CD8-positive, alpha-beta memory T cell (primary cell): Measurements from ENCODE around the gene ATP6V1D. TPM values are rescaled to one million over a fixed set of nuclear protein-coding genes. Genes with fewer than 3 reads are reported as not detected.

Experiments
- CTCF ChIA-PET: fragments of 350-600 bp; sonication (Branson Sonifier 250); formaldehyde crosslinking; loops from one replicate; lab custom pipeline; 2021; ENCODE audit warnings: antibody characterized with exemption; lab: Charles Lee
- POLR2A ChIA-PET: fragments of 350-600 bp; sonication (Branson Sonifier 250); formaldehyde crosslinking; loops from one replicate; lab custom pipeline; 2021; ENCODE audit warnings: antibody characterized with exemption; lab: Charles Lee
- DNase-seq, 5 donors: peaks; one replicate each; pipeline versions ENCODE4 v3.0.0 to v3.0.0-alpha.2; 2020 to 2022; ENCODE audit warnings: mixed read lengths in 1 of 5
- H3K27ac ChIP-seq: one replicate; pipeline ENCODE4 v1.7.0; 2013; ENCODE audit warnings: low read depth, mild to moderate bottlenecking, low read length, moderate library complexity
- H3K27me3 ChIP-seq: 2 replicates; pipeline ENCODE4 v1.7.0; 2013; ENCODE audit warnings: low read length, mild to moderate bottlenecking; ENCODE audit not compliant: insufficient read depth, poor library complexity, severe bottlenecking
- H3K36me3 ChIP-seq: 2 replicates; pipeline ENCODE4 v1.7.0; 2013; ENCODE audit warnings: mild to moderate bottlenecking, low read length, moderate library complexity; ENCODE audit not compliant: insufficient read depth
- H3K4me1 ChIP-seq: 2 replicates; pipeline ENCODE4 v1.7.0; 2013; ENCODE audit warnings: mild to moderate bottlenecking, low read length, moderate library complexity; ENCODE audit not compliant: insufficient read depth
- H3K4me3 ChIP-seq: 2 replicates; pipeline ENCODE4 v1.7.0; 2013; ENCODE audit warnings: mild to moderate bottlenecking, low read length
- H3K9me3 ChIP-seq: 2 replicates; pipeline ENCODE4 v1.7.0; 2013; ENCODE audit warnings: mild to moderate bottlenecking, low read length
- H3K27ac Mint-ChIP-seq, 8 donors: one replicate each; pipeline ENCODE4 v1.8.0; 2020 to 2021; ENCODE audit warnings: mixed read lengths in 8 of 8, mild to moderate bottlenecking in 6 of 8, inconsistent platforms in 3 of 8, moderate library complexity in 3 of 8
- H3K27me3 Mint-ChIP-seq, 2 donors: one replicate each; pipeline ENCODE4 v1.8.0; 2020 to 2021; ENCODE audit warnings: mixed read lengths in 2 of 2, mild to moderate bottlenecking in 1 of 2, moderate library complexity in 1 of 2
- H3K36me3 Mint-ChIP-seq, 3 donors: one replicate each; pipeline ENCODE4 v1.8.0; 2020 to 2021; ENCODE audit warnings: mixed read lengths in 3 of 3, inconsistent platforms in 1 of 3, mild to moderate bottlenecking in 1 of 3
- H3K4me1 Mint-ChIP-seq, 3 donors: one replicate each; pipeline ENCODE4 v1.8.0; 2020 to 2021; ENCODE audit warnings: mixed read lengths in 3 of 3, inconsistent platforms in 1 of 3, mild to moderate bottlenecking in 1 of 3
- H3K4me3 Mint-ChIP-seq, 7 donors: one replicate each; pipeline ENCODE4 v1.8.0; 2020 to 2021; ENCODE audit warnings: mixed read lengths in 7 of 7, mild to moderate bottlenecking in 6 of 7, moderate library complexity in 4 of 7, inconsistent platforms in 2 of 7
- H3K9me3 Mint-ChIP-seq, 5 donors: one replicate each; pipeline ENCODE4 v1.8.0; 2020 to 2022; ENCODE audit warnings: mixed read lengths in 5 of 5, mild to moderate bottlenecking in 3 of 5, moderate library complexity in 2 of 5, inconsistent platforms in 1 of 5
- polyA plus RNA-seq: library from polyadenylated mRNA; unstranded; fragments of 300-500 nt; fragmentation: Illumina TruSeq; gene quantifications from one replicate; pipeline ENCODE4 v1.2.3, GENCODE V29; 2021
- total RNA-seq, 2 experiments: library from RNA; stranded (reverse); gene quantifications; one replicate each; pipeline ENCODE4 v1.2.3, GENCODE V29; 2021

Gene ATP6V1D
- total and polyA plus RNA-seq, 3 experiments from 2014 or later: 34.4 to 49.9 (median 35.4) TPM

- Mint-ChIP-seq H3K4me1 (no peaks in the 10 kb centered on the region), H3K36me3 (peaks cover 3 to 50% (median 8%) of the 10 kb centered on the region in 3 donors), H3K4me3 (no peak overlapping the region), H3K27me3 (no peaks in the 10 kb centered on the region), H3K9me3 (no peaks in the 10 kb centered on the region), H3K27ac (no peak overlapping the region)
- no peaks in the 10 kb centered on the region for H3K4me1 ChIP-seq
- no peak for DNase-seq
- CTCF ChIA-PET: no interaction called here
- POLR2A ChIA-PET: no interaction called here
- no peaks in the 10 kb centered on the region for H3K27me3 ChIP-seq
- H3K4me3 ChIP-seq: no peak overlapping the region
- no peak overlapping the region for H3K27ac ChIP-seq
- no peaks in the 10 kb centered on the region for H3K36me3 ChIP-seq
- no peaks in the 10 kb centered on the region for H3K9me3 ChIP-seq
Measured at GRCh38 chr14:67313153-67313552, 46.5 kb downstream of the ATP6V1D start.

GRCh38 chr14:67311868-67312267 lies 47.7 kb downstream of the ATP6V1D start:
- Histone ChIP-seq H3K4me3 (no peak overlapping the region), H3K27me3 (no peaks in the 10 kb centered on the region), H3K9me3 (no peaks in the 10 kb centered on the region), H3K36me3 (no peaks in the 10 kb centered on the region), H3K4me1 (no peaks in the 10 kb centered on the region), H3K27ac (no peak overlapping the region)
- ChIA-PET CTCF (no interaction called here), POLR2A (no interaction called here)
- no peak for DNase-seq
- peaks cover 3 to 51% (median 6%) of the 10 kb centered on the region in 3 donors for H3K36me3 Mint-ChIP-seq
- no peaks in the 10 kb centered on the region for H3K4me1 Mint-ChIP-seq
- no peaks in the 10 kb centered on the region for H3K27me3 Mint-ChIP-seq
- H3K27ac Mint-ChIP-seq: no peak overlapping the region
- no peaks in the 10 kb centered on the region for H3K9me3 Mint-ChIP-seq
- H3K4me3 Mint-ChIP-seq: no peak overlapping the region

Other genes starting within 250 kb of the ATP6V1D start
- gene GARIN2, start 170.4 kb downstream of the ATP6V1D start, total RNA-seq: not detected
- gene GARIN2, start 170.4 kb downstream of the ATP6V1D start, polyA plus RNA-seq: not detected
- 1 to 10 TPM; 5.6 to 6.7 TPM for gene PALS1, start 118.4 kb downstream of the ATP6V1D start, total RNA-seq
- 1.8 TPM for gene PALS1, start 118.4 kb downstream of the ATP6V1D start, polyA plus RNA-seq
- gene EIF2S1, start 524 bp upstream of the ATP6V1D start, total RNA-seq: 100 to 1,000 TPM; 329 to 338 TPM
- gene EIF2S1, start 524 bp upstream of the ATP6V1D start, polyA plus RNA-seq: 145 TPM
- gene PLEK2, start 52.4 kb upstream of the ATP6V1D start, total RNA-seq: 1 to 10 TPM in 1 of 2 experiments, under 1 TPM in 1; 0.81 to 1.2 TPM
- gene PLEK2, start 52.4 kb upstream of the ATP6V1D start, polyA plus RNA-seq: 0.58 TPM
- gene TMEM229B, start 128.9 kb upstream of the ATP6V1D start, total RNA-seq: 1 to 10 TPM; 3.2 to 4.4 TPM
- gene TMEM229B, start 128.9 kb upstream of the ATP6V1D start, polyA plus RNA-seq: 34.4 TPM
- under 1 TPM; 0.77 to 0.86 TPM for gene PLEKHH1, start 173.5 kb upstream of the ATP6V1D start, total RNA-seq
- gene PLEKHH1, start 173.5 kb upstream of the ATP6V1D start, polyA plus RNA-seq: not detected
- gene PIGH, start 240.5 kb upstream of the ATP6V1D start, total RNA-seq: 10 to 100 TPM; 24.2 to 26.1 TPM
- gene PIGH, start 240.5 kb upstream of the ATP6V1D start, polyA plus RNA-seq: 39.3 TPM